ENCODE data around the gene ROBO1. TPM values are rescaled to one million over a fixed set of nuclear protein-coding genes. Genes with fewer than 3 reads are reported as not detected.

The ROBO1 gene
- total RNA-seq, 1 donor from 2014 or later, result 39.3 TPM

GRCh38 chr3:79255292-79255691 is 512.5 kb downstream of the ROBO1 start:
- DNase-seq (ENCODE audit: extremely low read depth, low read depth, low spot score), result no peak

- no peak for DNase-seq (ENCODE audit: extremely low read depth, low read depth, low spot score)
Observed at GRCh38 chr3:79253704-79254103, 514.1 kb downstream of the ROBO1 start.

- DNase-seq (ENCODE audit: extremely low read depth, low read depth, low spot score), result no peak
Observed at GRCh38 chr3:79253271-79253670, 514.5 kb downstream of the ROBO1 start.

- no peak for DNase-seq (ENCODE audit: extremely low read depth, low read depth, low spot score)
Observed at GRCh38 chr3:79250746-79251145, 517.1 kb downstream of the ROBO1 start.

GRCh38 chr3:79249701-79250100 is 518.1 kb downstream of the ROBO1 start:
- no peak for DNase-seq (ENCODE audit: extremely low read depth, low read depth, low spot score)

- no peak for DNase-seq (ENCODE audit: extremely low read depth, low read depth, low spot score)
Observed at GRCh38 chr3:79247725-79248043, 520.1 kb downstream of the ROBO1 start.

GRCh38 chr3:79246875-79247724 is 520.7 kb downstream of the ROBO1 start:
- no peak for DNase-seq (ENCODE audit: extremely low read depth, low read depth, low spot score)

GRCh38 chr3:79245284-79246138 is 522.3 kb downstream of the ROBO1 start:
- no peak for DNase-seq (ENCODE audit: extremely low read depth, low read depth, low spot score)

- no peak for DNase-seq (ENCODE audit: extremely low read depth, low read depth, low spot score)
Observed at GRCh38 chr3:79236496-79236895, 531.3 kb downstream of the ROBO1 start.

GRCh38 chr3:79233431-79234060 is 534.3 kb downstream of the ROBO1 start:
- no peak for DNase-seq (ENCODE audit: extremely low read depth, low read depth, low spot score)

GRCh38 chr3:79230266-79230665 is 537.5 kb downstream of the ROBO1 start:
- DNase-seq (ENCODE audit: extremely low read depth, low read depth, low spot score), result no peak

- DNase-seq (ENCODE audit: extremely low read depth, low read depth, low spot score), result no peak
Observed at GRCh38 chr3:79217096-79217495, 550.7 kb downstream of the ROBO1 start.

GRCh38 chr3:79215286-79215685 is 552.5 kb downstream of the ROBO1 start:
- no peak for DNase-seq (ENCODE audit: extremely low read depth, low read depth, low spot score)

GRCh38 chr3:79211586-79212359 is 556.0 kb downstream of the ROBO1 start:
- no peak for DNase-seq (ENCODE audit: extremely low read depth, low read depth, low spot score)

GRCh38 chr3:79204351-79204750 is 563.4 kb downstream of the ROBO1 start:
- no peak for DNase-seq (ENCODE audit: extremely low read depth, low read depth, low spot score)

GRCh38 chr3:79203144-79203519 is 564.7 kb downstream of the ROBO1 start:
- DNase-seq (ENCODE audit: extremely low read depth, low read depth, low spot score), result no peak

- no peak for DNase-seq (ENCODE audit: extremely low read depth, low read depth, low spot score)
Observed at GRCh38 chr3:79202471-79203143, 565.2 kb downstream of the ROBO1 start.

GRCh38 chr3:79200456-79200855 is 567.3 kb downstream of the ROBO1 start:
- DNase-seq (ENCODE audit: extremely low read depth, low read depth, low spot score), result no peak

- no peak for DNase-seq (ENCODE audit: extremely low read depth, low read depth, low spot score)
Observed at GRCh38 chr3:79199966-79200365, 567.8 kb downstream of the ROBO1 start.

GRCh38 chr3:79187426-79187825 is 580.4 kb downstream of the ROBO1 start:
- DNase-seq (ENCODE audit: extremely low read depth, low read depth, low spot score), result no peak

Data from glomerular endothelial cell (primary cell).